Nephron progenitor cell (in vitro differentiated cells): ENCODE data around the gene RIGI.
"Not testable (repeated sequence)": the region's sequence is repeated elsewhere in the genome, so short reads cannot be mapped to it uniquely, and the experiment has no call there.

Experiments
- DNase-seq: peaks from one replicate; pipeline ENCODE4 v3.0.0; 2021
- H3K27ac Mint-ChIP-seq: 2 replicates; pipeline ENCODE4 v1.8.0; 2021; ENCODE audit warnings: mild to moderate bottlenecking, moderate library complexity, mixed read lengths
- H3K27me3 Mint-ChIP-seq: 2 replicates; pipeline ENCODE4 v1.8.0; 2021; ENCODE audit warnings: mild to moderate bottlenecking, low read depth, mixed read lengths; ENCODE audit not compliant: poor library complexity
- H3K36me3 Mint-ChIP-seq: 2 replicates; pipeline ENCODE4 v1.8.0; 2021; ENCODE audit warnings: low read depth, mixed read lengths
- H3K4me1 Mint-ChIP-seq: 2 replicates; pipeline ENCODE4 v1.8.0; 2021; ENCODE audit warnings: mixed read lengths
- H3K4me3 Mint-ChIP-seq: 2 replicates; pipeline ENCODE4 v1.8.0; 2021; ENCODE audit warnings: mild to moderate bottlenecking, moderate library complexity, mixed read lengths
- H3K9me3 Mint-ChIP-seq: 2 replicates; pipeline ENCODE4 v1.8.0; 2021; ENCODE audit warnings: mild to moderate bottlenecking, moderate library complexity, mixed read lengths
- TF ChIP-seq, protein P1 (sequence below): fragments of 200-600 bp; sonication (generic); IDR thresholded peaks from 2 replicates; pipeline ENCODE4 v1.5.0; 2021; ENCODE audit warnings: antibody characterized with exemption

Gene RIGI

GRCh38 chr9:32552172-32552872, 26.3 kb upstream of the RIGI start, which contains the start of the genes SMIM27 and TOPORS:
Gene SMIM27 (plus strand): TSS chr9:32552327. CDS start chr9:32552435, 108 bp downstream.
Gene TOPORS (minus strand): TSS chr9:32552586. CDS start chr9:32552436, 150 bp downstream.
- Mint-ChIP-seq H3K4me1 (peaks cover 21% of the 10 kb centered on the region), H3K27me3 (no peaks in the 10 kb centered on the region), H3K36me3 (peaks cover 35% of the 10 kb centered on the region), H3K9me3 (peaks cover 9% of the 10 kb centered on the region), H3K27ac (peak within 1 kb of the TSS; percentile 97), H3K4me3 (peak within 1 kb of the TSS; percentile 99)
- DNase-seq = peak; percentile 85
- TF ChIP-seq, protein P1, sequence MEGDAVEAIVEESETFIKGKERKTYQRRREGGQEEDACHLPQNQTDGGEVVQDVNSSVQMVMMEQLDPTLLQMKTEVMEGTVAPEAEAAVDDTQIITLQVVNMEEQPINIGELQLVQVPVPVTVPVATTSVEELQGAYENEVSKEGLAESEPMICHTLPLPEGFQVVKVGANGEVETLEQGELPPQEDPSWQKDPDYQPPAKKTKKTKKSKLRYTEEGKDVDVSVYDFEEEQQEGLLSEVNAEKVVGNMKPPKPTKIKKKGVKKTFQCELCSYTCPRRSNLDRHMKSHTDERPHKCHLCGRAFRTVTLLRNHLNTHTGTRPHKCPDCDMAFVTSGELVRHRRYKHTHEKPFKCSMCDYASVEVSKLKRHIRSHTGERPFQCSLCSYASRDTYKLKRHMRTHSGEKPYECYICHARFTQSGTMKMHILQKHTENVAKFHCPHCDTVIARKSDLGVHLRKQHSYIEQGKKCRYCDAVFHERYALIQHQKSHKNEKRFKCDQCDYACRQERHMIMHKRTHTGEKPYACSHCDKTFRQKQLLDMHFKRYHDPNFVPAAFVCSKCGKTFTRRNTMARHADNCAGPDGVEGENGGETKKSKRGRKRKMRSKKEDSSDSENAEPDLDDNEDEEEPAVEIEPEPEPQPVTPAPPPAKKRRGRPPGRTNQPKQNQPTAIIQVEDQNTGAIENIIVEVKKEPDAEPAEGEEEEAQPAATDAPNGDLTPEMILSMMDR = no peak

DNA sequence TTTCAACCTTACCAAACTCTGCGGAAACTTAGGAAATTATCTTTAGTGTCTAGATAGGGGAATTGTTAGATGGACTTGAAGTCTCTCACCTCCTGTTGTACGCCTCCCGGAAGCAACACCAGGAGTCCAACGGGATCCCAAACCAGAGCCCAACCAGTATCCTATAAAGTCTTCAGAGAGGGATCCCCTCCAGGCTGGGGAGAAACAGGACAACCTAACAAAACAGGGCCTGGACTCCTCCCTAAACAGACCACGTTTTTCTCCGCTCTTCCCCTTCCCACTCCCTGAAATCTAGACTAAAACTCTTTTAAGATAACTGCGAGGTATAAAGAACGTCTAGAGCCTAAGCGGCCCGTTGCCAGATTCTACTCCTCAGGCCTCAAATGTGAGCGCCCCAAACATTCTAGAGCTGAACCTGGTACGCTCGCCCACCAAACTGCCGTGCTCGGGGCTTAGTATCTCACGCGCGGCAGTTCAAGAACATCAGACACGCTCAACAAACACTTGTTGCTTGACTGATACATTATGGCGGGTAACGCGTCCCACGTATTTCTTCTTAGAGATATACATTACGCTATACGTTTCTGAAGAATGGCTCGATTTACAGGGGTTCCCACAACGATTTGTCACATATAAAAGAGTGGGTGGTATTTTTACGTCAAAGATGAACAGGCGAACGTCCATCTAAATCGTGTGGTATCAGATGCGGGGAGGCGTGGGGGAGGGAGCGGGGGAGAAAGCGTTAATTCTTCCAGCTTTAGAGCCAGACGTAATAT, 25.5 kb upstream of the RIGI start:
- Mint-ChIP-seq H3K4me1 (peaks cover 25% of the 10 kb centered on the region), H3K27me3 (no peaks in the 10 kb centered on the region), H3K4me3 (peak overlapping the region; percentile 99), H3K27ac (peak overlapping the region; percentile 97), H3K9me3 (peaks cover 10% of the 10 kb centered on the region), H3K36me3 (peaks cover 41% of the 10 kb centered on the region)
- TF ChIP-seq, protein P1 = no peak
- peak; percentile 43 for DNase-seq

DNA sequence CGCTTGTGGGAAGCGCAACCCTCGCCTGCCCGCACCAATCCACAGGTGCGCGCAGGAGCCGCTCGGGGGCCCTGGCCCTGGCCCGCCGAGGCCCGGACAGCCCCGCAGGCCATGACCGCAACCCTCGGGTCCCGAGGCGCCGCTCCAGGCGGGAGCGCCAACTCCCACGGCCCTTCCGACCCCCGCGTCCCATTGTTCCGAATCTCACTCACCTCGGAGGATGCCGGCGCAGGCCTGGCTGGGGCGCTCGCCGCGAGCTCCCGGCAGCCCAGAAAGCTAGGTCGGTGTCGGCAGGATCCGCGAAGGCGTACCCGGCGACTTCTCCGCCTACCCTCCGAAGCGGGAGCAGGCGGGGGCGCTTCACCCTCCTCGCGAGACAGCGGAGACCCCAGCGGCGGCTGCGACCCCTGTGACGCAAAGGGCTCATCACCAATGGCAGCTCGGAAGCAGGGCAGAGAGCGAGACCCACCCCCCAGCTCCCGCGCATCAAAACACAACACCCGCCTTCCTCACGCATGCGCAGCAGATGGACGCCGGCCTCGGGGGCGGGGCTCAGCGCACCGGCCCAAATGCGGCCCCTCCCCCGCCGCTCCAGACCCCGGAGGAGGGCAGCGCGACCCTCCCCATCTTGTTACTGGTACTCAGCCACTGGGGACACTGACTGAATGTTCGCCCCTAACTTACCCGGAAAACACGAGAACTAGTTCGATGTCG, 24.7 kb upstream of the RIGI start:
- TF ChIP-seq, protein P1 = no peak
- peak overlapping the region; percentile 99 for H3K4me3 Mint-ChIP-seq

GRCh38 chr9:32550150-32550561, 24.2 kb upstream of the RIGI start:
- peak; percentile 9 for DNase-seq
- peaks cover 10% of the 10 kb centered on the region for H3K9me3 Mint-ChIP-seq
- H3K36me3 Mint-ChIP-seq = peaks cover 41% of the 10 kb centered on the region
- H3K4me1 Mint-ChIP-seq = peaks cover 25% of the 10 kb centered on the region
- H3K4me3 Mint-ChIP-seq = peak overlapping the region; percentile 99
- H3K27ac Mint-ChIP-seq = peak overlapping the region; percentile 98
- H3K27me3 Mint-ChIP-seq = no peaks in the 10 kb centered on the region
- TF ChIP-seq, protein P1 = no peak

More for the DNA sequence above, 24.7 kb upstream of the RIGI start:
- Mint-ChIP-seq H3K27me3 (no peaks in the 10 kb centered on the region), H3K36me3 (peaks cover 41% of the 10 kb centered on the region), H3K27ac (peak overlapping the region; percentile 98), H3K4me1 (peaks cover 25% of the 10 kb centered on the region), H3K9me3 (peaks cover 10% of the 10 kb centered on the region)
- peak; percentile 98 for DNase-seq

DNA sequence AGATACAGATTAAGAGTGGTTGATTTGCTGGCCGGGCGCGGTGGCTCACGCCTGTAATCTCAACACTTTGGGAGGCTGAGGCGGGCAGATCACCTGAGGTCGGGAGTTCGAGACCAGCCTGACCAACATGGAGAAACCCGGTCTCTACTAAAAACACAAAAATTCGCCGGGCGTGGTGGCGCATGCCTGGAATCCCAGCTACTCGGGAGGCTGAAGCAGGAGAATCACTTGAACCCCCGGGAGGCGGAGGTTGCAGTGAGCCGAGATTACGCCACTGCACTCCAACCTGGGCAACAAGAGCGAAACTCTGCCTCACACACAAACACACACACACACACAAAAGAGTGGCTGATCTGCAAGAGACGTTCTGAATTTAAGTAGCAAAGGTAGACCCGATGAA, 22.2 kb upstream of the RIGI start:
- H3K4me3 Mint-ChIP-seq, H3K27me3 Mint-ChIP-seq, H3K27ac Mint-ChIP-seq, DNase-seq: not testable (repeated sequence)
- Mint-ChIP-seq H3K4me1 (peaks cover 25% of the 10 kb centered on the region), H3K36me3 (peaks cover 54% of the 10 kb centered on the region), H3K9me3 (peaks cover 10% of the 10 kb centered on the region)

GRCh38 chr9:32545884-32546283, 19.9 kb upstream of the RIGI start:
- no peak overlapping the region for H3K4me3 Mint-ChIP-seq
- H3K36me3 Mint-ChIP-seq = peaks cover 73% of the 10 kb centered on the region
- DNase-seq = no peak

More at GRCh38 chr9:32545884-32546283, 19.9 kb upstream of the RIGI start:
- H3K4me1 Mint-ChIP-seq = peaks cover 25% of the 10 kb centered on the region
- TF ChIP-seq, protein P1 = no peak
- H3K27me3 Mint-ChIP-seq = no peaks in the 10 kb centered on the region
- peaks cover 10% of the 10 kb centered on the region for H3K9me3 Mint-ChIP-seq
- no peak overlapping the region for H3K27ac Mint-ChIP-seq
